Islet precursor cell (in vitro differentiated cells): ENCODE data around the gene ALKBH6.
"Not testable (repeated sequence)": the region's sequence is repeated elsewhere in the genome, so short reads cannot be mapped to it uniquely, and the experiment has no call there.

ENCODE experiments used
- DNase-seq: peaks from one replicate; pipeline ENCODE4 v3.0.0-alpha.2; 2018

Gene ALKBH6

DNA sequence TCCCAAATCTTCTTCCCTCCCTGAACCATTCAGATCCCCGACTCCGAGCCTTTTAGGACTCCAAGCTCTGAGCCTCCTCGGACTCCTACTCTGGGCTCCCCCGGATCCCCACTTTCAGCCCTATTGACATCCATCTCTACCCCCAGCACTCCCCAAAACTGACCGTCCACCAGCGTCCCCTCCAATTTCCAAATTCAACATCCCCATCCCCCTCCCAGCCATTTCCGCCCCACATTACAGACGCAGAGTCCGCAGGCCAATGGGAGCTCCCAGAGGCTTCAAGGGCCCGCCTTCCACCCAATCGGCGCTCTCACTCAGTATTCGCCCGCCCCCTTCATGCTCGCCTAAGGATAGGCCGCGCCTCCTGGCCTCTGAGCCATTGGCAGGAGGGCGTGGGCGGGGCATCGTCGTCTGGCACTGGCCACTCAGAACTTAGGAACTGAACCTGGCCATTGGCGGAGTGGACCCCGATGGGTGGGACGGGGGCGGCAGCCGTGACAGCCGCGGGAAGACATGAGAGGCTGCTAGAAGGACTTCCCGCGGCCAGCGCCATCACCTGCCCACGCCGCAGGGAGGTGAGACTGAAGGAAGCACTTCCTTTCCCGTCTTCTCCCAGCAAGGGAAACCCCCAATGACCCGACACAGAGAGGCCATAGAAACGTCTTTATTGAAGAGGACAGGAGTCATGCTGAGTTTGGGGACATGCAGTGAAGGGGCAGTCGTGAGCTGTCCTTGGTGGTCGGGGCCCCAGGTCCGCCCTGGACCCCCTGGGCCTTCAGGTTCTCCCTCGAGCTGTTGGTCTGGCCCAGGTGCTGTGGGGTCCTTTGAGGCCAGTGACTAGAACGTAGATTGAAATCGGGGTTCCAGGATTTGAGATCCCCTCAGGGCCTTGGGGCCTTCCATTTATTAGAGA, at the start of gene ALKBH6:
Gene ALKBH6, minus strand, starts transcription at position 202 of the 913 bp plus-strand sequence. CDS start 816 bp downstream, outside the sequence.
- peak; percentile 100 for DNase-seq

DNA sequence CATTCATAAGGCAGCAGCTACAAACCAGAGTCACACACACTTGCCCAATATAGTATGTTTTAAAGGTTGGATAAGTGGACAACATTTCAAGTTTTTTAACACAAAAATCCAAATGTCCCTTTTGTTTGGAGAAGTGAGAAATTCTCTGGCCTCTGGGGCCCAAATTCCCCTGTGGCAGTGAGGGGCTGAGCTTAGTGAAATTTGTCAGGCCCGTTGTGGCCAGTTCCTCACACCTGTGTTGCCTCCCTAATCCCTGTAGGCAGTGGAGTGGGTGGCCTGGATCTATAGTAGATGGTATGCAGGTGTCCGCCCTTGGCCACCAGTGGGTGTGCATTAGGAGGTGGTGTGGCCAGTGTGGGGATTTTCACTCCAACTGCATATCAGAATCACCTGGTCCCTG, 47.4 kb upstream of the ALKBH6 start:
- no peak for DNase-seq

DNA sequence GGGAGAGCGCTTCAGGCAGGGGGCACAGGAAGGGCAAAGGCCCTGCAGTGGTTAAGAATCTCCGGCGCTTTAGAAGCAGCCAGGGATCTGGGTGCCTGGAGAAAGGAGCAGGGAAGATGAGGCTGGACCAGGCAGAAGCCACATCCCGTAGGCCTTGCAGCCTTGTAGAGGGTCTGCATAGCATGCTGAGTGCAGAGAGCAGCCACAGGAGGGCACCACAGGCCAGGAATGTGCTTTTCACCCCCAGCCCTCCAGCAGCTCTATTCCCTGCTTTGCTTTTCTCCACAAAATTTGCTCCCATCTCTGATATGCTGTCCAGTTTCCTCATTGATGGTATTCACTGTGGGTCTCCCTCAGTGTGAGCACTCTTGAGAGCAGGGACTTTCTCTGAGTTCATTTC, 46.4 kb upstream of the ALKBH6 start:
- DNase-seq = peak; percentile 74

DNA sequence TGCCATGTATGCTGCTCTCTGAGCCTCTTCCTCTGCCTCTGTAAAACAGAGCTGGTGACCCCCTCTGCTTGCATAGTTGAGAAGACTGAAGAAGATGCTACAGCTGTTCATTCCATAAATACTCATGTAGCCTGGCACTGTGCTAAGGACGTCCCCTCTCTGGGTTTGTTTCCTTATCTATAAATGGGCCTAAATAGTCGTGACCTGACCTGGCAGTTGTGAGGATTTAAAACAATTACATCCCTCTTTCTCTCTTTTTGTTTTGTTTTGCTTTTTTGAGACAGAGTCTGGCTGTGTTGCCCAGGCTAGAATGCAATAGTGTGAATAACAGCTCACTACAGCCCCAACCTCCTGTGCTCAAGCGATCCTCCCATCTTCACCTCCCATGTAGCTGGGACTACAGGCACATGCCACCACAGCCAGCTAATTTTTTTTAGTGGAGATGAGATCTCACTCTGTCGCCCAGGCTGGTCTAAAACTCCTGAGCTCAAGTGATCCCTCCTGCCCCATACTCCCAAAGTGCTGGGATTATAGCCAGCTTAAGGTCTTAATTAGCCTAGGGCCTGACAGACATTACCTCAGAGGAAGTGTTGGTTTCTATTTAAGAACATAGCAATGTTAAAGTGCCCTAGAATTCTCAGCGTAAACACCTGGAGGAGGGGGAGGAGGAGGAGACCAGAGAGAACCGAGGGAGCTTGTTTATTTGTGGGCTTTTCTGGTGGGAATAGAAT, 45.3 kb upstream of the ALKBH6 start:
- DNase-seq = no peak

DNA sequence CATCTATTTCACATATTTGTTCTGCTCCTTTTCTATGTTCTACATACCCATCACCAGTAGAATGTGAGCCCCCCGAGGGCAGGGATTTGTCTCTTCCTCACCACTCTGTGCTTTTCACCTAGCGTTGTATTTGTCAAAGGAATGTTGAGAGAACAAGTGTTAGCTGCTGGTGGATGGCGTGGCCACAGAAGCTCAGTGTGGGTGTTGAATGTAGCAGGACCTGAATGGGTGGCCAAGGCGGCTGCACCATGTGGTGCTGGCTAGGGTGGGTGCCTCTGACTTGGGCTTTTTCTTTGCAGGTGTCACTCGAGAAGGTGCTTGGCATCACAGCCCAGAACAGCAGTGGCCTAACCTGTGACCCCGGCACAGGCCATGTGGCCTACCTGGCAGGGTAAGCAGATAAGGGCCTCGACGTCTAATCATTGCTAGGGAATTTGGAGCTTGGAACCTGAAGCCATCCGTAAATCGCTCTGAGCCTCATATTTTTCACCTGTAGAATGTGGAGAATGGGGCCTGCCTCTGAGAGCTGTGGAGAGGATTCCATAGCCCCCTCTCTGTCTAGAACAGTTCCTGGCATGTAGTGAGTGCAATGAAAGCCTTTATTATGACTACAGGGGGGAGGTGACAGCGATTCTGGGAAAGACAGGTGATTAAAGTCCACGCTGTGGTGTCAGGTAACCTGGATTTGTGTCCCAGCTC, 44.6 kb upstream of the ALKBH6 start:
- no peak for DNase-seq

DNA sequence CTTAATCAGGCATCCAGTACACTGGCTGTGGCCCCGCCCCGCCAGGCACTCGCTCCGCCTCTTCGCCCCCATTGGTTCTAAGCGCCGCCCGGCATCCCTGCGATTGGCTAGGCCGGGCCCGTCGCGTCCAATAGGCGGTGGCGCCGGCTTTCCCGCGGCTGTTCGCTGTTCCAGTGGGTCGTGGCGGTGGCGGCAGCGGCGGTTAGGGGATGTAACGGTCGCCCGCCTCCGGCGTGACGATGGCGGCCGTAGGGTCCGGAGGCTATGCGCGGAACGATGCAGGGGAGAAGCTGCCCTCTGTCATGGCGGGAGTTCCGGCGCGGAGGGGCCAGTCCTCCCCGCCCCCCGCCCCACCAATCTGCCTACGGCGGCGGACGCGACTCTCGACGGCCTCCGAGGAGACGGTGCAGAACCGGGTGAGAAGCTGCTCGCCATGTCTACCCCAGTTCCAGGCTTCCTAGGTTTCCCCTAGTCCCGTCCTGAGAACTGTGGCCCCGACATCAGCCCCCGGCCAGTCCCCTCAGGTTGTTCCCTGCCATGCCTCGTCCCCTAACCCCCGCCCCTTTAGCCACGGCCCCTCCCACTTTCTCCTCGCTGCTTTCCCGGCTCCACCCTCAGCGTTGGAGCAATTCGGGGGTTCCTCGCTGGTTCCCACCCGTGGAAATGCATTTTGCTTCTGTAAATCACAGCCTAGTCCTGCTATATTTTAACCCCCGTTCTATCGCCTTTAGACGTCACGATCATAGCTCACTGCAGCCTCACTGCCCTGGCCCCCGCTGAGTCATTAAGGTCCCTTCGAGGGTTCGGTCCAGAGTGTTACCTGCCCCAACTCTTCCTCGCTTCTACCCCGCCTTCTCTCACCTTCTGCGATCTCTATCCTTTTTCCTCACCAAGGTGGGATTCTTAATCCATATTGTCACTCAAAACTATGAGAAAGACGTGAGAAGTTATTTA, 41.0 kb upstream of the ALKBH6 start, which contains the start of gene WDR62:
Gene WDR62, plus strand, starts transcription at position 165 of the 954 bp plus-strand sequence. Its CDS starts 75 bp downstream, at position 240.
- DNase-seq = peak; percentile 96

DNA sequence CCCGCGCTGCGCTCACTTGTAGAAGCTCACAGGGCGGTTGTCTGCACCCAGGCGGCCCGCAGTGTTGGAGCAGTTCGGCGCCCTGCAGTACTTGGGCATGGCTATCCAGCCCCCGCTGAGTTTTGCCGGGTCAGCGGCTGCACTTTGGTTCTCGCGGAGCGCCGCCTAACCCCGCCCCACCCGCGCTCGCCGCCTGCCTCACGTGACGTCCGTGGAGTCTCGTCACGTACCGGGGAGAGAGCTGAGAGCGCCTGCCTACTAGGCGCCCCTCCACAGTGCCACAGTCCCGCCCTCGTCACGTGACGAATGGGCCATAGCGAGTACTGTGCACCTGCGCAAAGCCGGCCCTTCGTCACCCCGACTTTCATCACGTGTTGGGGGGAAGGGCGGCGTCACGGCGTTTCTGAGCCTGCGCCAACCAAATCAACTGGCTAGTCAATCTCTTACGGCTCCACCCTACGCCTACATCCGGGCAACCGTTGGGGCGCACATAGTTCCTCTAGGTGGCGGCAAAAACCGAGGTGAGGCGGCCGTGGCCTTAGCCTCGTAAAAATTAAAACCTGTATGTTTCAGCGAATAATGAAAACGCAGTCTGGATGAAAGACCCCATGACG, 40.2 kb upstream of the ALKBH6 start, which contains the start of gene THAP8:
Gene THAP8, minus strand, starts transcription at position 167 of the 614 bp plus-strand sequence. Its CDS starts 68 bp downstream, at position 99.
- peak; percentile 98 for DNase-seq

DNA sequence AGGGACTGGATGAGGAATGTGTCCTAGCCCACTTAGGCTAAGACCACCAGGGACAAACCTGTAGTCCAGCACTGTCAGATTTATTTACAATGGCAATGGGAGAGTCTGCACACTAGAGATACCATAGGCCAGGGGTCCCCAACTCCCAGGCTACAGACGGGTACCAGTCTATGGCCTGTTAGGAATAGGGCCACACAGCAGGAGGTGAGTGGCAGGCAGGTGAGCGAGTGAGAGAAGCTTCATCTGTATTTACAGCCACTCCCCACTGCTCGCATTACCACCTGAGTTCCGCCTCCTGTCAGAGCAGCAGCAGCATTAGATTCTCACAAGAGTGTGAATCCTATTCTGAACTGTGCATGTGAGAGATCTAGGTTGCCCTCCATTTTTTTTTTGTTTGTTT, 37.6 kb upstream of the ALKBH6 start:
- DNase-seq = peak; percentile 63

DNA sequence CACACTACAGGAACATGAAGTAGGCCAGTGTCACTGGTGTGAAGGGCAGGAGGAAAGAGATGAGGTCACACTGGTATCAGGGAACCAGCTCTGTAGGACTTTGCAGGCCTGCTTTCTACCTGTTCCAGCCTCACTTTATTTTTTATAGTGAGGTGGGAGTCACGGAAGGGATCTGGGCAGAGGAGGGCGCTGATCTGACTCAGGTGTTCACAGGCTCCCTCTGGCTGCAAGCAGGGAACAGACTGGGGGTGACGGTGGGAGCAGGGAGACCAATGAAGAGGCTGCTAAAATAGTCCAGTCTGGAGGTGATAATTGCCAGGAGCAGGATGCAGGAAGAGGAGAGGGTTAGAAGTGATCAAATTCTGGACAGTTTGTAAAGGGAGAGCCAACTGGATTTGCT, 37.2 kb upstream of the ALKBH6 start:
- DNase-seq = peak; percentile 77

DNA sequence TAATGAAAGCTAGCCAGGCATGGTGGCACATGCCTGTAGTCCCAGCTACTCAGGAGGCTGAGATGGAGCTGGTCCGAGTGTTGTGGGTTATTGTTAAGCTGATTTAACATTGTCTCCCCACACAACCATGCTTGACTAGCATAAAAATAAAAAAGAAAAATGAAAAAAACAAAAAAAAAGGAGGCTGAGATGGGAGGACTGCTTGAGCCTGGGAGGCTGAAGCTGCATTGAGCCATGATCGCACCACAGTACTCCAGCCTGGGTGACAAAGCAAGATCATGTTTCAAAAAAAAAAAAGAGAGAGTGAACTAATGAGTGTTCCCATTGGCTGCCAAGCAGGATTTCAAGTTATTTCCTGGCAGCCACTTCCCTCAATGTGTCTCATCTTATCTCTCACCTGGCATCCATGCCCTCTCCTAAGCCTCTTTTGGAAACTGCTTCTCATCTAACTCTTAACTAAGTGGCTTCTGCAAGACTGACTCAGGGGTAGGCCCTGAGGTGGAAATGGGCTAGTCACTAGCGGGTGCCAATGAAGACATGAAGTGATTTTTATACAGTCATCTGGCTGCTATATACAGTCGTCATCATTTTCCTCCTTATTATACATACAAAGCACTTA, 35.2 kb upstream of the ALKBH6 start:
- no peak for DNase-seq

DNA sequence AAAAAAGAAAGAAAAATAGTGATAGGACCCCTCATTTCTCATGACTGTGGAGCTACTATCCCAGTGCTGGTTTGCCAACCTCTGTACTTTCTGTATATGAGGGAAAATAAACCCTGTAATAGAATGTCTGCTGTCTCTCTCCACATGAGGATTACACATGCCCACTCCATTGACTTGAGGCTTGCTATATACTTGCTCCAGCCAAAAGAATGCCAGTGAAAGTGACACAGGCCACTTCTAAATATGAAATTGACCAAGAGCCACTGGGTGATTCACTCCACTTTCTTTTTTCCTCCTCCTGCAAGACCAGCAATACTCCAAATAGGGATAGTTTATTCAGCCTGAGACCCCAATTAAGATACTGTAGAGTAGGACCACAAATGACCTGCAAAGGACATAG, 33.8 kb upstream of the ALKBH6 start:
- DNase-seq = no peak

DNA sequence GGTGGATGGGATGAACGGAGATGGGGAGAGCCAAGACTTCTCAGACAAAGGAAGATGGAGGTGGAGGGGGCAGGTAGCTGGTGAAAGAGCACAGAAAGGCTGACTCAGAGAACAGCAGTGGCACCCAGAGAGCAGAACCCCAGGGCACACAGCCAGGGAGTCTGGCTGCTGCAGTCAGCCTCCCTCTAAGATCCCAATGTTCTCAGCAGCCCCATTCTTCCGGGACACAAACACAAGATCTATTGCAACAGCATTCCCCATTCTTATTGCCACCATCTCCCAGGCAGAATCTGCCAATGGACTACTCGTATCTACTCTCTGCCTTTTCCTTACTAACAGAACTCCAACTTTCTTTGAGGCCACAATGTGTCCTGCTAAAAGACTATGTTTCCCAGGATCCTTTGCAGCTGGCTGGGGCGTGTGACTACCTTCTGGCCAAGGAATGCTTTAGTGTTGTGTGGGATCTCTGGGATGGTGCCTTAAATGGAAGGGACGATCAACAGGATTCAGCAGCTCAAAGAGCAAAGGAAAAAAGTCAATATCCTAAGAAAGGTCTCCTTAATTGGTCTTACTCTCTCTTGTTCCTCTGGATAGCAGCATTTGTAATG, 32.5 kb upstream of the ALKBH6 start:
- DNase-seq = no peak

DNA sequence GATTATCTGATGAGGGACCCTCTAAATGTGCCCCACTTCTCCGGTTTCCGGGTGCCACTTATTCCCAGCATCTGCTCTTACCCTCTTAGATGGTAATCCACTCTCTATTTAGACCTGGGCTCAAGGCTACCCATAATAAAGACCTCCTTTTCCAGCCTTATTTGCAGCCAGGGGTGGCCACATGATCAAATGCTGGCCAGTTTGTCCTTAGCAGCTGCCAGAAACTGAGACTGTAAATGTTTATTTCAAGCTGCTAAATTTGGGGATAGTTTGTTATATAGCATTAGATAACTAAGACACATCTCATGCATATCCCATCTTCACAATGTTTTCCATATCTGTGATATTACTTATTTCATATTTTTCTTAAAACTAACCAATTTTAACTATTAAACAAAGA, 29.9 kb upstream of the ALKBH6 start:
- no peak for DNase-seq

DNA sequence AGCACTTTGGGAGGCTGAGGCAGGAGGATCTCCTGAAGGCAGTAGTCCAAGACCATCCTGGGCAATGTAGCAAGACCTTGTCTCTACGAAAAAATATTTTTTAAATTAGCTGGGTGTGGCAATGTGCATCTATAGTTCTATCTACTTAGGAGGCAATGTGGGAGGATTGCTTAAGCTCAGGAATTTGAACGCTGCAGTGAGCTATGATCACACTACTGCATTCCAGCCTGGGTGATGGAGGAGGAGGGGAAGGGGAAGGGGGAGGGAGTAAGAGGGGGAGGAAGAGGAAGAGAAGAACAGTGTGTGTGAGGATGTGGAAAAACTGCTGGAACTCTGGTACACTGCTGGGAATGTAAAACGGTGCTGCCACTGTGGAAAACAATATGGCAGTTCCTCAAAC, 27.8 kb upstream of the ALKBH6 start:
- DNase-seq = peak; percentile 76

DNA sequence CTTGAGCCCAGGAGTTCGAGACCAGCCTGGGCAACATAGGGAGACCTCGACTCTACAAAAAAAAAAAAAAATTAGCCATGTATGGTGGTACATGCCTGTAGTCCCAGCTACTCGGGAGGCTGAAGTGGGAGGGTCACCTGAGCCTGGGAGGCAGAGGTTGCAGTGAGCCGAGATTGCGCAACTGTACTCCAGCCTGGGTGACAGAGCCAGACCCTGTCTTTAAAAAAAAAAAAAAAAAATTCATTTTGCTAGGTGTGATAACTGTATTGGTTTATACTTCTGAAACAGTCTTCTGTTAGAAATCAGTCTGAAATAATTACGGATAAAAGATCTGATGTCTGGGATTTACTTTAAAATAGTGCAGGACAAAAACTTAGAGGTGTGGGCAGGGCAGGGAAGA, 27.1 kb upstream of the ALKBH6 start:
- not testable (repeated sequence) for DNase-seq

DNA sequence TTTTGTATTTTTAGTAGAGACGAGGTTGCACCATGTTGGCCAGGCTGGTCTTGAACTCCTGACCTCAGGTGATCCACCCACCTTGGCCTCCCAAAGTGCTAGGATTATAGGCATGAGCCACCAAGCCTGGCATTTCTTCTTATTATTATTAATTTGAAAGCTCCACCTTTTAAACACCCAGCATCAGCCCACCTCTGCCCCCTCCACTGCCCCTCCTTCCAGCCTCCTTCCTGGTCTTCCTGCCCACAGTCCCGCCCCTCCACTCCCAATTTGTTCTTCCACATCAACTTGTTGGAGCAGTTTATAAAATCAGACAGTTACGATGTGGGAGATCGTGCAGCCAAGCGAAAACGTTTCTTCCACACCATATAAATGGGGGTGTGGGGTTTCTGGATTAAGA, 26.5 kb upstream of the ALKBH6 start:
- DNase-seq = no peak

DNA sequence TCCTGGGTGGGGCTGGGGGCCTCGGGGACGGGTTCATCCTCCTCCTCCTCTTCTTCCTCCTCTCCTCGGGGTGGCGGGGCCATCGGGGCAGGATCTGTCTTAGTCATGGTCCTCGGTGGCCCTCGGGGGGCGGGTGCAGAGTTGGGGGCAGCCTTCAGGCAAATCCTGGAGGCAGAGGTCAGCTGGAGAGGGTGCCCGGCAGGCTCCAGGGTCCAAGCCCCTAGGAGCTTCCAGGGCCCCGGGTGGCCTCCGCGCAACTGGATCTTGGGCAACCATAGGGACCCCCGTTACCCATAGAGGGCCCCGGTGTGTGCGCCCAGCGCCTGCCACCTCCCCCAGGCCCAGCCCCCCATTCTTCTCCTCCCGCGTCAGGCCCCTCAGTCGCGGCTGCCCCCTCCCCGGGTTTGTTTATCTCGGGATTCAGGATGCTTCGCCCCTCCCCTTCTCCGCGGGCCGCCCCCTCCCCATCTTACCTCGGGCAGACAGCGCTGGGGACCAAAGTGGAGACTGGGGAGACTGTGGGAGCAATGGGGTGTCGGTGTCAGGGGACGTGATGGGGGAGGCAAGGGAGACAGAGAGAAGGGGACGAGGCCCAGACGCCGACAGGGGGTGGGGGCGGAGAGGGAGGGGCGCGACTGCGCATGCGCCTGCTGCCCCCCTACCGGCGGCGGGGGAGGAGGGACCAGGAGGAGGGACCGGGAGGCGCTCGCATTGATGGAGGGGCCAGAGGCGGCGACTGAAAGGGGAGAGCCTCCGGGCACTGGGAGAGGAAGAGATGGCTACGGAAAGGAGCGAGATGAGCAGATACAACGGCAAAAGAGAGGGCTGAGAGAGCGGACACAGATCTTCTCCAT, 18.5 kb upstream of the ALKBH6 start, which contains the start of gene CLIP3:
Gene CLIP3, minus strand, starts transcription at position 623 of the 854 bp plus-strand sequence. Its CDS starts 516 bp downstream, at position 107.
- DNase-seq = peak; percentile 87

DNA sequence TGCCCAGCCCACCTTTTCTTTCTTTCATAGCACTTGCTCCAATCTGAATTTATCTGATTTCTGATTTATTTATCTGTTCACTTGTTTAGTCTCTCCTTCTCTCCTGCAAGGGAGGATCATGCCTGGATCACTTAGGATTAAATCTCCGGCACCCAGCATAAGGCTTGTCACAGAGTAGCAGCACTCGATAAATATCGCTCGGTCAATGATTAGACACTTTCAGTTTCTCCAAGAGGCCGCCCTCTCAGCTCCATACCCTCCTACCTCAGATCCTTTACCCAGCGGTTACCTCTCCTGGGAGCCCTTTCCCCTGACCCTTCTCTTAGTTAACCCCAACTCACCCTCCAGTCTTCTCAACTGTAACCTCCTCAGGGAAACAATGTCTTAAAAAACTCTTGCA, 17.3 kb upstream of the ALKBH6 start:
- no peak for DNase-seq
